Vagina (tissue), 2 donors: ENCODE results near the gene CNN3.

Experiments used
- POLR2A ChIP-seq, 2 donors: fragments of 450-650 bp; IDR thresholded peaks; one replicate each; pipeline ENCODE4 v1.6.1; 2017; ENCODE audit warnings: antibody characterized with exemption in 2 of 2, mild to moderate bottlenecking in 2 of 2, moderate library complexity in 2 of 2
- POLR2AphosphoS5 ChIP-seq, 2 donors: sonication (generic); formaldehyde crosslinking; IDR thresholded peaks; one replicate each; pipeline ENCODE4 v1.9.0; 2017; ENCODE audit warnings: antibody characterized with exemption in 2 of 2, mild to moderate bottlenecking in 2 of 2, low read depth in 1 of 2; ENCODE audit not compliant: insufficient read depth in 1 of 2
- TF ChIP-seq, protein P1 (sequence below), 3 experiments: fragments of 450-650 bp in 2 of 3; fragments of 200-600 bp in 1 of 3; sonication (generic) in 1 of 3; IDR thresholded peaks; one replicate each; pipeline ENCODE4 v1.5.1; 2017 to 2019; ENCODE audit warnings: antibody characterized with exemption in 3 of 3, mild to moderate bottlenecking in 2 of 3, moderate library complexity in 2 of 3

DNA sequence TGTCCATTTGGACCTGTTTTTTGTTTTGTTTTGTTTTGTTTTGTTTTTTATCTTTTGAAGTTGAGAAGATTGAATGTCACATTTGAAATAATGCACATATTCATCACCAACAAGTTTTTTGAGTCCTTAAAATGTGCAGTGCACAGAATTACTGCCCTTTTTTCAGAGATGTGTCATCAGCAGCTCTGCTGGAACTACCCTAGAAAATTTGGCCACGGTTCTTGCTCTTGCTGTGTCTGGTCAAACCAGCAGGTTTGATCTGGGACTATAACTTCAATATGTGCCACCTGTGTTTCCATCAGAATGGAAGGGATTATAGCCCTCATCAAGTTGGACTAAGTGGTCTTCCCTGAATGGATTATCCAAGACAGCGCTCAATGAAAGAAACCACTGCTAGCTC, 24.1 kb upstream of the CNN3 start:
- no peak for TF ChIP-seq POLR2A (IDR thresholded peaks at IDR 0.05)
- TF ChIP-seq, protein P1, sequence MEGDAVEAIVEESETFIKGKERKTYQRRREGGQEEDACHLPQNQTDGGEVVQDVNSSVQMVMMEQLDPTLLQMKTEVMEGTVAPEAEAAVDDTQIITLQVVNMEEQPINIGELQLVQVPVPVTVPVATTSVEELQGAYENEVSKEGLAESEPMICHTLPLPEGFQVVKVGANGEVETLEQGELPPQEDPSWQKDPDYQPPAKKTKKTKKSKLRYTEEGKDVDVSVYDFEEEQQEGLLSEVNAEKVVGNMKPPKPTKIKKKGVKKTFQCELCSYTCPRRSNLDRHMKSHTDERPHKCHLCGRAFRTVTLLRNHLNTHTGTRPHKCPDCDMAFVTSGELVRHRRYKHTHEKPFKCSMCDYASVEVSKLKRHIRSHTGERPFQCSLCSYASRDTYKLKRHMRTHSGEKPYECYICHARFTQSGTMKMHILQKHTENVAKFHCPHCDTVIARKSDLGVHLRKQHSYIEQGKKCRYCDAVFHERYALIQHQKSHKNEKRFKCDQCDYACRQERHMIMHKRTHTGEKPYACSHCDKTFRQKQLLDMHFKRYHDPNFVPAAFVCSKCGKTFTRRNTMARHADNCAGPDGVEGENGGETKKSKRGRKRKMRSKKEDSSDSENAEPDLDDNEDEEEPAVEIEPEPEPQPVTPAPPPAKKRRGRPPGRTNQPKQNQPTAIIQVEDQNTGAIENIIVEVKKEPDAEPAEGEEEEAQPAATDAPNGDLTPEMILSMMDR (IDR thresholded peaks at IDR 0.05) = no peak
- TF ChIP-seq POLR2AphosphoS5 (IDR thresholded peaks at IDR 0.05; ENCODE audit: insufficient read depth in 1 of 2, low read depth in 1 of 2) = no peak
